Measurements from ENCODE around the gene IGFBPL1.

- TF ChIP-seq, protein P1, sequence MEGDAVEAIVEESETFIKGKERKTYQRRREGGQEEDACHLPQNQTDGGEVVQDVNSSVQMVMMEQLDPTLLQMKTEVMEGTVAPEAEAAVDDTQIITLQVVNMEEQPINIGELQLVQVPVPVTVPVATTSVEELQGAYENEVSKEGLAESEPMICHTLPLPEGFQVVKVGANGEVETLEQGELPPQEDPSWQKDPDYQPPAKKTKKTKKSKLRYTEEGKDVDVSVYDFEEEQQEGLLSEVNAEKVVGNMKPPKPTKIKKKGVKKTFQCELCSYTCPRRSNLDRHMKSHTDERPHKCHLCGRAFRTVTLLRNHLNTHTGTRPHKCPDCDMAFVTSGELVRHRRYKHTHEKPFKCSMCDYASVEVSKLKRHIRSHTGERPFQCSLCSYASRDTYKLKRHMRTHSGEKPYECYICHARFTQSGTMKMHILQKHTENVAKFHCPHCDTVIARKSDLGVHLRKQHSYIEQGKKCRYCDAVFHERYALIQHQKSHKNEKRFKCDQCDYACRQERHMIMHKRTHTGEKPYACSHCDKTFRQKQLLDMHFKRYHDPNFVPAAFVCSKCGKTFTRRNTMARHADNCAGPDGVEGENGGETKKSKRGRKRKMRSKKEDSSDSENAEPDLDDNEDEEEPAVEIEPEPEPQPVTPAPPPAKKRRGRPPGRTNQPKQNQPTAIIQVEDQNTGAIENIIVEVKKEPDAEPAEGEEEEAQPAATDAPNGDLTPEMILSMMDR (IDR thresholded peaks at IDR 0.05) = no peak
- TF ChIP-seq EZH2 (IDR thresholded peaks at IDR 0.05) = no peak
These were observed 664 bp upstream of the IGFBPL1 start for GRCh38 chr9:38424918-38425317.

Measured in neural progenitor cell (in vitro differentiated cells).